GM12865 (cell line): ENCODE results near the gene RBM18.

Experiments
- DNase-seq: peaks from one replicate; pipeline ENCODE4 v3.0.0; 2010; ENCODE audit warnings: low read depth
- H3K4me3 ChIP-seq: 2 replicates; pipeline ENCODE4 v1.5.1; 2011; ENCODE audit warnings: mild to moderate bottlenecking, low read depth, low read length, control low read depth
- TF ChIP-seq, protein P1 (sequence below): IDR thresholded peaks from 2 replicates; pipeline ENCODE4 v1.5.1; 2011; ENCODE audit warnings: low read length, control low read depth, low read depth, inconsistent platforms; ENCODE audit not compliant: insufficient read depth; ENCODE audit errors: missing control alignments

The RBM18 gene

DNA sequence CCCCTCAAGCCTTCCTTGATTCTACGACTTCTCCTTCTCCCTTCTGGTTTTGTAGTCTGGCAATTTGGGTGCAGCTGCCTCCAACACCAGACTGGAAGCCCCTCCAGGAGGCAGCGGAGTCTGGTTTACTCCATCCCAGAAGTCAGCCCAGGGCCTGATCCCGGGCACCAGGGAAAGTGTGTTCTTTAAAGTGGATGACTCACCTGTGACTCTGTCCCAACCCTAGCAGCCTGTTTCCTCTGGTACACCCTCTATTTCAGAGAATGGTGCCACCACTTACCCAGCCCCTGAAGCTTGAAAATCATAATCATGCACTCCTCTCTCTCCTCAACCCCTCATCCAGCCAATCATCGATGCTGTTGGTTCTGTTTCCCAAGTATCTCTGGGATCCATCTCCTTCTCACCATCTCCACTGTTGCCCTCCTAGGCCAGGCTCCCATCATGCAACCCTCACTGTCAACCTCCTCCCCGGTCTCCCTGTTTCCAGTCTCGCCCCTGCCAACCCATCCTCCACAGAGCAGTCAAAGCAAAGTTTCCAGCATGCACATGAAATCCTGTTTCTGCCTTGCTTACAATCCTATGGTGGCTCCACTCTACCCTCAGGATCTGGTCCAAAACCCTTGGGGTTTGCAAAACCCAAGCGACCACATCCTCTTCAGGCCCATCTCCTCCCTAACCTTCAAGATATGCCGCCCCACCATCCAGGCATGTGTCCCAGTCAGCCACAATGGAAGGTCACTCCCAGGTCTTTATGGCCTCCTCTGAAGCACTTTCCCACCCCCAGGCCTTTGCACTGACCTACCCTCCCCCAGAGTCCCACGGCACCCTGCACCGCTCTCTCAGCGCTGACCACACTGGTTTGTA lies 46.3 kb downstream of the RBM18 start:
- no peak overlapping the region for H3K4me3 ChIP-seq
- DNase-seq, result no peak
- TF ChIP-seq, protein P1, sequence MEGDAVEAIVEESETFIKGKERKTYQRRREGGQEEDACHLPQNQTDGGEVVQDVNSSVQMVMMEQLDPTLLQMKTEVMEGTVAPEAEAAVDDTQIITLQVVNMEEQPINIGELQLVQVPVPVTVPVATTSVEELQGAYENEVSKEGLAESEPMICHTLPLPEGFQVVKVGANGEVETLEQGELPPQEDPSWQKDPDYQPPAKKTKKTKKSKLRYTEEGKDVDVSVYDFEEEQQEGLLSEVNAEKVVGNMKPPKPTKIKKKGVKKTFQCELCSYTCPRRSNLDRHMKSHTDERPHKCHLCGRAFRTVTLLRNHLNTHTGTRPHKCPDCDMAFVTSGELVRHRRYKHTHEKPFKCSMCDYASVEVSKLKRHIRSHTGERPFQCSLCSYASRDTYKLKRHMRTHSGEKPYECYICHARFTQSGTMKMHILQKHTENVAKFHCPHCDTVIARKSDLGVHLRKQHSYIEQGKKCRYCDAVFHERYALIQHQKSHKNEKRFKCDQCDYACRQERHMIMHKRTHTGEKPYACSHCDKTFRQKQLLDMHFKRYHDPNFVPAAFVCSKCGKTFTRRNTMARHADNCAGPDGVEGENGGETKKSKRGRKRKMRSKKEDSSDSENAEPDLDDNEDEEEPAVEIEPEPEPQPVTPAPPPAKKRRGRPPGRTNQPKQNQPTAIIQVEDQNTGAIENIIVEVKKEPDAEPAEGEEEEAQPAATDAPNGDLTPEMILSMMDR, result no peak

DNA sequence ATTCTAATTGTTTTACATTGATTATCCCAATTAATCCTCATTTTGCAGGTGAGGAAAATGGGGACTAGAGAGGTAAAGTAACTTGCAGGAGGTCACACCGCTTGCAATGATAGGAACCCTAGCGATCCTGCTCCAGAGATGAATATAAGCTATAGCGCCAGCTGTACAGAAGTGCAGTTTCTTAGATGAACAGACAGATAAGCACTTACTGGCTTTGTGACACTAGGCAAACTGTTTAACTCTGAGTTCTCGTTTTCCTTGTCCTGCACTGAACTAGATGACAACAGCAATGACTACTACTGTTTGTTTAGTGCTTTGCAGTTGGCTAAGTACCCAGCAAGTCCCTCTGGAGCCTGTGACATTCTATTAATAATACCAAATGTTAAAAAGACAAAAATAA lies 47.0 kb downstream of the RBM18 start:
- no peak for DNase-seq
- H3K4me3 ChIP-seq, result no peak overlapping the region
- TF ChIP-seq, protein P1, result no peak

DNA sequence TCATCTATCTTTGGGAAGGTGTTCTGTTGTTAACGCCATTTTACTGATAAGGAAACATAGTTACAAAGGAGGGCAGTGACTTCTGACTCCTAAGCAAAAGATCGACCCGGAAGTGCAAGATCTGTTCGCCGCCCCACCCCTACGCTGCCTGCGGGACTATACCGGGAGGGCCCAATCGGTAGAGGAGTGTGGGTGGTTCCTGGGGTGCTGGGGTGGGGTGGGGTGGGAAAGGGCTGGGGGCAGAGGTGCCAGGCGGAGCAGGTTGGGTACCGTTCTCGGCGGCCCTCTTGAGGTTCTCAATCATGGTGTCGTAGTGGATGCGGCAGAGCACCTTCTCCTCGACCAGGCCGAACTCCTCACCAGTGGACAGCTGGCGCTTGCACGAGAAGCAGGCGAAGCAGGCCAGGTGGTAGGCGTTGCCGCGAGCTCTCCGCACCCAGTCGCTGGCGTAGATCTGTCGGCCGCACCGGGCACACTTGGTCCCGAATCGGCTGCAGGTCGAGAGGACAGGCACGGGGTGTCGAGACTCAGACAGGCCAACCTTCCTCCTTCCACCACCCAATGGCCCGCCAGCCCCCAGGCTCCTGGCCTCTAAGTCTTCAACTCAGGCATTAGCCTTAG lies 47.7 kb downstream of the RBM18 start:
- DNase-seq, result no peak
- TF ChIP-seq, protein P1, result no peak
- H3K4me3 ChIP-seq, result no peak overlapping the region

DNA sequence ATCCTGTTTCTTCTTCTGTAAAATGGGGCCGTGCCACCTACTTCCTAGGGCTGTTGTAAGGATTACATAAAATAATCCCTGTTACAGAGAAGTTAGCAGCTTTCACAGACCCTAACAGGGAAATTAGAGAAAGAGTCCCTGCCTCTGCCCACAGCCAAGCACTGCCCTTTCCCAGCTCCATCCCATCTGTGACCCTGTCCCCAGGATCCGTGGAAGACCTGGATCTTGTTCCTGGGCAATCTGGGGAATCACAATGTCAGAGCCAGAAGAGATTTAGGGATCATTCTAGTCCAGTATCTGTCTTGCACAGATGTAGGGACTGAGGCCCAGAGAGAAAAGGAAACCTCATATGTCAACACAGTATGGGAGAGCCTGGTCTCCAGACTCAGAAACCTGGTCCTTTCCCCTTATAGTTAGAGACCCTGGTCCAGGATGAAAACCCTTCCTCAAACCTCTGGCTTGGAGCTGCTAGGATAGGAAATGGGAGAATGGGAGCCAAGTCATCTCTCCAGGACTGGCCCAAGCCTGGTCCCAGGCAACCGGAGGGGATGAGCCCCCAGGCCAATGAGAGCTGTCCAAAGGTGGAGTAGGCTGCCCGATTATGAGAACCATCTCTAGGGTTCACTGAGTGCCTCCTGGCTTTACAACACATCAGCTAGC lies 48.4 kb downstream of the RBM18 start:
- no peak for DNase-seq
- H3K4me3 ChIP-seq, result no peak overlapping the region
- TF ChIP-seq, protein P1, result no peak

DNA sequence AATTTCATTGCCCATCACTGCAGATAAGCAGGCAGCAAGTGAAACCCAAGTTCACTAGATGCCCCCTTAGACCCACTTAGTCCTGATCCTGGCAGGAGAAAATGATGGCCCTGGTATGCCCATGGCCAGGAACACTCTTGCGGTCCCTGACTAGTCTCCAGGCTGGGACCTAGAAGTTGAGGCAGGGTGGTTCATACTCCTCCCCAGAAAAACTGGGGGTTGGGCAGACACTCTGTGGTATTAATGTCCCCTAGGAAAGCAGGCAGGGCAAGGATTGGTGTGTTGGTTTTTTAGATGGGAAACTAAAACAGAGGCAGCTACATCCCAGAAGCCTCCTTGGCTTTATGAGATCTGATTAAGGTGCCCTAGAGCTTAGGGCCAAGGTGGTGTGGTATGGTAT lies 49.0 kb downstream of the RBM18 start:
- no peak for DNase-seq
- H3K4me3 ChIP-seq, result no peak overlapping the region
- TF ChIP-seq, protein P1, result no peak

DNA sequence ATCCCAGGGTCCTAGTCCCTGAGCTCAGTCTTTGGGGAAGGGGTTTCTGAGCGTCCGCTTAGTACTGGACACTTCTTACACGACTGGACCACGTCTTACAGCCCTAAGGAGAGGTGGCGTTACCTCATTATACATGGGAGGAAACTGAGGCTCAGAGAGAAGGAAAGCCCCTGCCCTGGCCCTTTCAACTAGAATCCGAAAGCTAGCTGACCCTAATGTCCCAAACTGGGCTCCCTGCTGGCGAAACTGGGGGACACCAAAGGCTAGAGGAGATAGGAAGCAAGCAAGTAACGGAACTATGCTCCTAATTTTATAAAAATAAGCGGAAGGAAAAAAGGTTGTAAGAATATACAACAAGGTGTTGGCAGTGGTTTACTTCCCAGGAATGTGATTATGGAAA lies 50.1 kb downstream of the RBM18 start:
- no peak overlapping the region for H3K4me3 ChIP-seq
- no peak for DNase-seq
- TF ChIP-seq, protein P1, result no peak
